GM20000 (cell line): Measurements from ENCODE around the gene LRIG1.

Experiments
- DNase-seq: peaks from one replicate; pipeline ENCODE4 v3.0.0; 2012; ENCODE audit warnings: low spot score
- CTCF ChIP-seq: IDR thresholded peaks from 2 replicates; pipeline ENCODE4 v1.5.1; 2012; ENCODE audit warnings: mild to moderate bottlenecking, control low read depth; ENCODE audit errors: extremely low read depth, missing control alignments

LRIG1 gene

GRCh38 chr3:66392966-66393332 is 107.9 kb downstream of the LRIG1 start:
- no peak for TF ChIP-seq CTCF
- DNase-seq, result no peak

GRCh38 chr3:66392512-66392911 is 108.3 kb downstream of the LRIG1 start:
- TF ChIP-seq CTCF, result no peak
- no peak for DNase-seq

- no peak for DNase-seq
- no peak for TF ChIP-seq CTCF
These were observed 110.8 kb downstream of the LRIG1 start for GRCh38 chr3:66390013-66390412.

- no peak for TF ChIP-seq CTCF
- peak; percentile 61 for DNase-seq
These were observed 113.7 kb downstream of the LRIG1 start for GRCh38 chr3:66386925-66387650.

- no peak for TF ChIP-seq CTCF
- DNase-seq, result peak; percentile 71
These were observed 114.6 kb downstream of the LRIG1 start for GRCh38 chr3:66386011-66386924.

- TF ChIP-seq CTCF, result no peak
- DNase-seq, result no peak
These were observed 115.8 kb downstream of the LRIG1 start for GRCh38 chr3:66385066-66385465.
